PFSK-1 (cell line): ENCODE measurements around the gene PAF1.

Source experiments
- FOXP2 ChIP-seq: optimal IDR thresholded peaks from 2 replicates; pipeline ENCODE3; 2011; ENCODE audit warnings: borderline replicate concordance, control low read depth, inconsistent platforms; ENCODE audit not compliant: insufficient read depth; ENCODE audit errors: extremely low read length, extremely low read depth
- POLR2AphosphoS5 ChIP-seq: IDR thresholded peaks from 2 replicates; pipeline ENCODE4 v1.6.1; 2012; ENCODE audit warnings: low read depth, mild to moderate bottlenecking, control low read depth, low read length, moderate library complexity
- SIN3A ChIP-seq: IDR thresholded peaks from 2 replicates; pipeline ENCODE4 v1.6.1; 2012; ENCODE audit warnings: mild to moderate bottlenecking, low read length, moderate library complexity, borderline replicate concordance; ENCODE audit not compliant: insufficient read depth
- TAF1 ChIP-seq: IDR thresholded peaks from 2 replicates; pipeline ENCODE4 v1.6.1; 2012; ENCODE audit warnings: low read length, control low read depth, borderline replicate concordance; ENCODE audit not compliant: insufficient read depth
- TF ChIP-seq, protein P1 (sequence below), 2 experiments: IDR thresholded peaks; 2 replicates each; pipeline versions ENCODE4 v1.6.1 to v1.8.0; 2011 to 2012; ENCODE audit warnings: low read depth in 2 of 2, low read length in 2 of 2, control low read depth in 1 of 2, inconsistent platforms in 1 of 2, mild to moderate bottlenecking in 1 of 2, moderate library complexity in 1 of 2; ENCODE audit not compliant: insufficient read depth in 1 of 2

The PAF1 gene

DNA sequence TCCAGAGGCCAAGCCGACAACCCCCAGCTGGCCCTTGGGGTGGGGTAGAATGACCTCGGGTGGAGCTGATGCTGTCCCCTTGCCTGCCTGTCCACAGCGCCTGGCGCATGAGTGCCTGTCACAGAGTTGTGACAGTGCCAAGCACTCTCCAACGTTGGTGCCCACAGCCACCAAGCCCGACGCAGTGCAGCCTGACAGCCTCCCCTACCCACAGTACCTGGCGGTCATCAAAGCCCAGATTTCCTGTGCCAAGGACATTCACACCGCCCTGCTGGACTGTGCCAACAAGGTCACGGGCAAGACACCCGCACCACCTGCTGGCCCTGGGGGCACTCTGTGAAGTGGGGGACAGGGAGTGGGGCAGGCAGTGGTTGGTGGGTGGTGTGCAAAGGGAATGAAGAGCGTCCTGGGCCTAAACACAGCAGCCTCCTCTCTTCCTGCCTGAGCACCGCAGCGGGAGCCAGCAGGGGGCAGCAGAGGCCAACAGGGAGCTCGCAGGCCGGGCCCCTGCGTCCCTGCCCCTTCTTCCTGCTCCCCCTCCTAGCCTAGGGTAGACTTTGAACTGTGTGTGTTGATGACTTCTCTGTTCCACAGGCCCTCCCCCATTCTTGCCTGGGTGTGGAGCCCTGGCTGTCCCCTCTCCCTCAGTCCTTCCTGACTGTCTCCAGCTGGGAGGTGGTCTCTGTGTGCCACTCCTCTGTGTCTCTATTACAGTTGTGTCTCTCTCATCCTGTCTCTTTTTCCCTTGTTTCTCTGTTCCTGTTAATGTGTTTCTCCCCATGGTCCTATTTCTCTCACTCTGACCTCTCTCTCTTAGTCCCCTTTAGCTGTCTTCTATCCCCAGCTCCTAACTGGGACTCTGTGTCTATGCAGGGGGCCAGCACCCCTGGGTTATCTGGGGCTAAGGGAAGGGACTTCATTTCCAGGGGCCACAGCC, 6.7 kb upstream of the PAF1 start:
- TF ChIP-seq, protein P1, sequence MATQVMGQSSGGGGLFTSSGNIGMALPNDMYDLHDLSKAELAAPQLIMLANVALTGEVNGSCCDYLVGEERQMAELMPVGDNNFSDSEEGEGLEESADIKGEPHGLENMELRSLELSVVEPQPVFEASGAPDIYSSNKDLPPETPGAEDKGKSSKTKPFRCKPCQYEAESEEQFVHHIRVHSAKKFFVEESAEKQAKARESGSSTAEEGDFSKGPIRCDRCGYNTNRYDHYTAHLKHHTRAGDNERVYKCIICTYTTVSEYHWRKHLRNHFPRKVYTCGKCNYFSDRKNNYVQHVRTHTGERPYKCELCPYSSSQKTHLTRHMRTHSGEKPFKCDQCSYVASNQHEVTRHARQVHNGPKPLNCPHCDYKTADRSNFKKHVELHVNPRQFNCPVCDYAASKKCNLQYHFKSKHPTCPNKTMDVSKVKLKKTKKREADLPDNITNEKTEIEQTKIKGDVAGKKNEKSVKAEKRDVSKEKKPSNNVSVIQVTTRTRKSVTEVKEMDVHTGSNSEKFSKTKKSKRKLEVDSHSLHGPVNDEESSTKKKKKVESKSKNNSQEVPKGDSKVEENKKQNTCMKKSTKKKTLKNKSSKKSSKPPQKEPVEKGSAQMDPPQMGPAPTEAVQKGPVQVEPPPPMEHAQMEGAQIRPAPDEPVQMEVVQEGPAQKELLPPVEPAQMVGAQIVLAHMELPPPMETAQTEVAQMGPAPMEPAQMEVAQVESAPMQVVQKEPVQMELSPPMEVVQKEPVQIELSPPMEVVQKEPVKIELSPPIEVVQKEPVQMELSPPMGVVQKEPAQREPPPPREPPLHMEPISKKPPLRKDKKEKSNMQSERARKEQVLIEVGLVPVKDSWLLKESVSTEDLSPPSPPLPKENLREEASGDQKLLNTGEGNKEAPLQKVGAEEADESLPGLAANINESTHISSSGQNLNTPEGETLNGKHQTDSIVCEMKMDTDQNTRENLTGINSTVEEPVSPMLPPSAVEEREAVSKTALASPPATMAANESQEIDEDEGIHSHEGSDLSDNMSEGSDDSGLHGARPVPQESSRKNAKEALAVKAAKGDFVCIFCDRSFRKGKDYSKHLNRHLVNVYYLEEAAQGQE (IDR thresholded peaks at IDR 0.05; ENCODE audit: insufficient read depth in 1 of 2, low read depth in 2 of 2, low read length in 2 of 2): no peak
- TF ChIP-seq SIN3A: no peak
- TF ChIP-seq FOXP2: peak; percentile 83
- no peak for TF ChIP-seq TAF1
- TF ChIP-seq POLR2AphosphoS5: no peak

DNA sequence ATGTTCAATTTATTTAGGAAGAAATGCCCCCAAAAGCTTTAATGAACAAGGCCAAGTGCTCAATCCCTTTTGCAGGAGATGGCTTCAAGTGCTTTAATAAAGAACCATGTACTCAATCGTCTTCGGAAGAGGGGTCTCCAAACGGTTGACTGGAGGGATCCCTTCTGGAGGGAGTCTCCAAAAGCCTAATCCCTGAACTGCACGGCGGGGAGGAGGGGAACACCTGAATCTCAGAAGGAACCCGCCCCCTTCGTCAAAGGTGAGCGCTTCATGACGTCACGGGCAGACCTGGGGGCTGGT, 505 bp downstream of the PAF1 start:
- TF ChIP-seq POLR2AphosphoS5: no peak
- no peak for TF ChIP-seq FOXP2
- no peak for TF ChIP-seq TAF1
- no peak for TF ChIP-seq SIN3A
- TF ChIP-seq, protein P1 (IDR thresholded peaks at IDR 0.05; ENCODE audit: insufficient read depth in 1 of 2, low read depth in 2 of 2, low read length in 2 of 2): no peak

DNA sequence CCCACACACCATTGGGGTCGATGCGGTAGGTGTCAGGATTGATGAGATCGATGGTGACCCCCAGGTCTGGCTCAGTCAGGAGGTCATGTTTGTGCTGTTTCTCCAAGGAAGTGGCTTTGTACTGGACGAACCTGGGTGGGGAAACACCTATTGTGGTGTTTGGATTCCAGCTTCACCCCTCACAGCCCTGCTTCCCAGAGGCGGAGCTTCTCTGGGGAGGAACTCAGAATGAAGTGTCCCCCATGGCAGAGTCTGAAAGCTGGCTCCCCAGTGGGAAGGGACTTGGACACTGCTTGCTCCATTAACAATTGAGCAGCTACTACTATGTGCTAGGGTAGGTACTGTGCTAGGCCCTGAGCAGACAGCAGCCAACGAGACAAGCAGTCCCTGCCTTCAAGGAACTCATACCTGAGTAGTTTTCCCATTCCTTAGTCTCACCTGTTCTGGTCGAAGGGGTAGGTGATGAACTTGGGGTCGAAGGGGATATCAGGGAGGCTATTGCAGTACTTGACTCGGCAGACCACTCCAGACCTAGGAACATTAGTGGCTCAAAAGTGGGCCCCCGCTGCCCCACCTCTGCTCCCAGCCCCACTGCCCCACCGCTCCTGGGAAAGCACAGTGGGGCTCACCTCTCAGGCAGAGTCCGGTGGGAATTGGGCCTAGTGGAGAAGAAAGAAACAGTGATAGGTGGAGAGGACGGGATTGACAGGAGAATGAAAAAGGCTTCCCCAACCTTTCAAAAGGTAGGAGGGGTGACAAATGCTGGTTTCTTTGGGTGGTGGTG, 1.1 kb downstream of the PAF1 start:
- TF ChIP-seq TAF1 (no peak), SIN3A (no peak), FOXP2 (no peak), POLR2AphosphoS5 (no peak)
- TF ChIP-seq, protein P1 (IDR thresholded peaks at IDR 0.05; ENCODE audit: insufficient read depth in 1 of 2, low read depth in 2 of 2, low read length in 2 of 2): no peak

DNA sequence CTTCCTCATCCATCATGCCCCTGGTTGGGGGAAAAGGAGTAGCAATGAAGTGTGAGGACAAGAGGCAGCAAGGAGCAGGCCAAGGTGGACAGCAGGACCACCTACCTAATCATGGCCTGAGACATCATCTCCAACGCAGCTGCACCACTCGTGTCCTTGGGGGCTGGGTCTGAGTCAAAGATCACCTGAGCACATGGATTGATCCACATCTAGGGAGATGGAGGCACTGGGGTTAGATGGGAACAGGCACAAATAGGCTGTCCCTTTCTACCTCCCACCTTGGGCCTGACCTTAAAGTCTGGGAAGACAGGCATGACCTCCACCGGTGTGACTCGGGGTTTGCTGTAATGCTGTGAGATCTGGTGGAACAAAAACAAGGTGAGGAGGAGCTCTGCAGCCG, 2.2 kb downstream of the PAF1 start:
- no peak for TF ChIP-seq FOXP2
- no peak for TF ChIP-seq POLR2AphosphoS5
- TF ChIP-seq SIN3A: no peak
- TF ChIP-seq TAF1: no peak
- TF ChIP-seq, protein P1 (IDR thresholded peaks at IDR 0.05; ENCODE audit: insufficient read depth in 1 of 2, low read depth in 2 of 2, low read length in 2 of 2): no peak
